NCI-H2107 treated with DMSO at 0.1 percent for 48 hours (cell line): ENCODE results near the gene GNB3.
"Not testable (repeated sequence)": the region's sequence is repeated elsewhere in the genome, so short reads cannot be mapped to it uniquely, and the experiment has no call there.

ENCODE experiments used
- DNase-seq: peaks from one replicate; lab custom pipeline; 2025; ENCODE audit not compliant: unreplicated experiment; lab: John Stamatoyannopoulos, UW

The GNB3 gene

DNA sequence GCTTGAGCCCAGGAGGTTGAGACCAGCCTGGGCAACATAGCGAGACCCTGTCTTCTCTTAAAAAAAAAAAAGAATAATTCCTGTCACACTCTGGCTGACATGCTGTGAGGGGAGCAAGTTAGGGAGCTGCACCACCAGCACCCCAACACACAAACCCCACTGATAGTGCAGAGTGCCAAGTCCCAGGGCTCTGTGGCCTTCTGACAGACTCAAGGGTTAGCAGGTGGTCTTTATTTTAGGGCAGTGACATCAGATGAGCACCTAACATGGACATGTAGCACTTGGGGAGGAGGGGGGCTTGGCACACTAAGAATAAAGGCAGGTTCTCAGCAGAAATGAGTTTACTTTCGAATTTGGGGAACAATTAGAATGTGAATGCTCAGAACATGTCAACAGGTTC lies 18.1 kb downstream of the GNB3 start:
- DNase-seq = no peak

- no peak for DNase-seq
Measured at GRCh38 chr12:6860116-6860515, 19.4 kb downstream of the GNB3 start.

- DNase-seq = no peak
Measured at GRCh38 chr12:6860942-6861341, 20.2 kb downstream of the GNB3 start.

GRCh38 chr12:6861391-6861790 lies 20.7 kb downstream of the GNB3 start:
- DNase-seq = no peak

GRCh38 chr12:6863033-6863432 lies 22.3 kb downstream of the GNB3 start:
- DNase-seq = no peak

DNA sequence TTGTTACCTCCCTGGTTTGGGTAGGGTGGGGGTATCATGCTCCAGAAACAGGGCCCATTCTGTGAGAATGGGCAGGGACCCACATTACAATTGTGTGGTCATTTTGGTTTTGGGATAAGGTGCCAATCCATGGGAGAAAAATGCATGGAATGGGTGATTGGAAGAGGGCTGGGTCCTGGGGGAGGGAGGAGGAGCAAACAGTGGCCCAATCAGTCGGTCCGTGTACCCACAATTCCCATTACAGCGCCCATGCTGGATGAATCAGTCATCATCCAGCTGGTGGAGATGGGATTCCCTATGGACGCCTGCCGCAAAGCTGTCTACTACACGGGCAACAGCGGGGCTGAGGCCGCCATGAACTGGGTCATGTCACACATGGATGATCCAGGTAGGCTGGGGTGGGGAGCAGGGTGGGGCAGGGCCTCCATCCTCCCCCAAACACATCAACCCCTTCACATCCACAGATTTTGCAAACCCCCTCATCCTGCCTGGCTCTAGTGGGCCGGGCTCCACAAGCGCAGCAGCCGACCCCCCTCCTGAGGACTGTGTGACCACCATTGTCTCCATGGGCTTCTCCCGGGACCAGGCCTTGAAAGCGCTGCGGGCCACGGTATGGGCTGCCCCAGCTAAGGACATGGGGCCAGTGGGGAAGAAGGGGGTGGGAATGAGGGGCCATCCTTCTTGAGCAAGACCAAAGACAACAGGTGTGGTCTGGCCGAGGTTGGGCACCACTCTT lies 23.0 kb downstream of the GNB3 start:
- no peak for DNase-seq

DNA sequence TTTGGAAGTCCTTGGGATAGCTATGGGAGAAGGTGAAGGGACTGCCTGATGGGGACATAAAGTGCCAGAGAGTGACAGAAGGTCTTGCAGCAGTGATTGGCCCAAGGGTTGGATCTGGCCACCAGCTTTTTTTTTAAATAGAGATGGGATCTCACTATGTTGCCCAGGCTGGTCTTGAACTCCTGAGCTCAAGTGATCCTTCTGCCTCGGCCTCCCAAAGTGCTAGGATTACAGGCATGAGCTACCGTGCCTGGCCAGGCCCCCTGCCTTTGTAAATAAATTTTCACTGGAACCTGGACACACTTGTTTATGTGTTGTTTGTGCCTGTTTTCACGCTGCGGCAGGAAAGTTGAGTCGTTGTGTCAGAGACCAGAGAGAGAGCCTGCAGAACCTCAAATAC lies 24.6 kb downstream of the GNB3 start:
- not testable (repeated sequence) for DNase-seq

GRCh38 chr12:6866163-6866919 lies 25.6 kb downstream of the GNB3 start:
- DNase-seq = no peak

- no peak for DNase-seq
Measured at GRCh38 chr12:6866920-6867412, 26.2 kb downstream of the GNB3 start.

- peak; percentile 64 for DNase-seq
Measured at GRCh38 chr12:6867413-6868210, 26.9 kb downstream of the GNB3 start, which contains the start of gene TPI1. Gene TPI1, plus strand, starts transcription at chr12:6867531. Its CDS starts 36 bp downstream, at chr12:6867567.

GRCh38 chr12:6868211-6869048 lies 27.7 kb downstream of the GNB3 start:
- peak; percentile 8 for DNase-seq

GRCh38 chr12:6869049-6870021 lies 28.6 kb downstream of the GNB3 start:
- DNase-seq = peak; percentile 77

GRCh38 chr12:6870304-6870703 lies 29.6 kb downstream of the GNB3 start:
- DNase-seq = not testable (repeated sequence)

- peak; percentile 57 for DNase-seq
Measured at GRCh38 chr12:6871052-6871957, 30.6 kb downstream of the GNB3 start.

GRCh38 chr12:6872073-6873048 lies 31.6 kb downstream of the GNB3 start:
- DNase-seq = peak; percentile 36

GRCh38 chr12:6873094-6874014 lies 32.6 kb downstream of the GNB3 start, which contains the start of gene SPSB2:
Gene SPSB2, minus strand, starts transcription at chr12:6873303. Its CDS starts 402 bp downstream, at chr12:6872901.
- DNase-seq = peak; percentile 76
